Naive thymus-derived CD8-positive, alpha-beta T cell (primary cell): ENCODE data around the gene MYBPC3. TPM values are rescaled to one million over a fixed set of nuclear protein-coding genes. Genes with fewer than 3 reads are reported as not detected.

Experiments
- ATAC-seq, 2 donors: fragments of 150-1000 bp; cut with Tn5 transposase in 1 of 2; sonication (Bioruptor Pico), chemical (Tn5 transposase) in 1 of 2; 1 replicate in 1 of 2; 2 replicates in 1 of 2; pipeline ENCODE4 v1.10.0; 2021; ENCODE audit warnings: mild to moderate bottlenecking in 2 of 2, moderate library complexity in 2 of 2
- POLR2A ChIA-PET: fragments of 350-600 bp; sonication (Branson Sonifier 250); formaldehyde crosslinking; loops from one replicate; lab custom pipeline; 2021; ENCODE audit warnings: antibody characterized with exemption; lab: Charles Lee
- DNase-seq, 10 donors: peaks; one replicate each; pipeline versions ENCODE4 v3.0.0 to v3.0.0-alpha.2; 2020 to 2022
- H3K27ac Mint-ChIP-seq, 10 donors: one replicate each; pipeline ENCODE4 v1.8.0; 2020 to 2022; ENCODE audit warnings: mild to moderate bottlenecking in 10 of 10, mixed read lengths in 10 of 10, moderate library complexity in 4 of 10, inconsistent platforms in 1 of 10
- H3K27me3 Mint-ChIP-seq, 5 donors: one replicate each; pipeline ENCODE4 v1.8.0; 2021 to 2022; ENCODE audit warnings: mixed read lengths in 5 of 5
- H3K36me3 Mint-ChIP-seq, 3 donors: one replicate each; pipeline ENCODE4 v1.8.0; 2020 to 2022; ENCODE audit warnings: mixed read lengths in 3 of 3, mild to moderate bottlenecking in 2 of 3, inconsistent platforms in 1 of 3
- H3K4me1 Mint-ChIP-seq, 4 donors: one replicate each; pipeline ENCODE4 v1.8.0; 2021 to 2022; ENCODE audit warnings: mixed read lengths in 4 of 4
- H3K4me3 Mint-ChIP-seq, 10 donors: one replicate each; pipeline ENCODE4 v1.8.0; 2020 to 2022; ENCODE audit warnings: mild to moderate bottlenecking in 10 of 10, mixed read lengths in 10 of 10, moderate library complexity in 6 of 10, inconsistent platforms in 1 of 10
- H3K9me3 Mint-ChIP-seq, 9 donors: one replicate each; pipeline ENCODE4 v1.8.0; 2020 to 2022; ENCODE audit warnings: mixed read lengths in 9 of 9, mild to moderate bottlenecking in 3 of 9, inconsistent platforms in 1 of 9, moderate library complexity in 1 of 9
- polyA plus RNA-seq, 3 donors: library from polyadenylated mRNA; unstranded; fragments of 300-500 nt; fragmentation: Illumina TruSeq; gene quantifications; one replicate each; pipeline ENCODE4 v1.2.3, GENCODE V29; 2021
- total RNA-seq, 8 experiments: library from RNA in 2 of 8; stranded (reverse) in 2 of 8; gene quantifications; one replicate each; pipeline ENCODE4 v1.2.3 and lab custom pipeline; 2021 to 2026

Gene MYBPC3
- total RNA-seq (under 1 TPM in 1 of 2 experiments, not detected in 1; 0.16 TPM), polyA plus RNA-seq (not detected), total RNA-seq (lab: John Stamatoyannopoulos, UW) (0 reads per million in 6 experiments)

DNA sequence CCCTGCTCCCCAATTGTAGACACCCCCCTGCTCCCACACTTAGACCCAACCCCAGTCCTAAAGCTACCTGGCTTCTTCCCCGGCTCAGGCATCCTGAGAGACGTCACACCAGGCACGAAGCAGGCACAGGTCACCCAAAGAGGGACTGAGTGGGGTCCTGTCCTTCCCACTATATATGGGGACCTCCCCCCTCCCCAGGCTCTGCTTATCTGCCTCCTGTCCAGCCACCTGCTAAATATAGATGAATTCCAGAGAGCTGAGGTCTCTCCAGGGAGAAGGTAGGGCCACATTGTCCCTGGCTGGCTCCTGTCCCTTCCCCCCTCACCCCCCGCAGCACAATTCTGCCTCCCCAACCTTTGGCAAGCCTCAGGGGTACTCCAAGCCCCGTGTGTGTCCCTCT, at the start of gene MYBPC3:
MYBPC3 (minus strand) TSS at position 147 of the 400 bp plus-strand sequence; CDS start at position 92, 55 bp downstream.
- ATAC-seq (no peak), DNase-seq (peak in 1 of 10 donors; percentile 30)
- Mint-ChIP-seq H3K27me3 (no peaks in the 10 kb centered on the region), H3K4me1 (no peaks in the 10 kb centered on the region), H3K4me3 (no peak within 1 kb of the TSS), H3K36me3 (no peaks in the 10 kb centered on the region), H3K27ac (peak within 1 kb of the TSS in 1 of 10 donors; percentile 59), H3K9me3 (no peaks in the 10 kb centered on the region)
- POLR2A ChIA-PET, result no interaction called here

DNA sequence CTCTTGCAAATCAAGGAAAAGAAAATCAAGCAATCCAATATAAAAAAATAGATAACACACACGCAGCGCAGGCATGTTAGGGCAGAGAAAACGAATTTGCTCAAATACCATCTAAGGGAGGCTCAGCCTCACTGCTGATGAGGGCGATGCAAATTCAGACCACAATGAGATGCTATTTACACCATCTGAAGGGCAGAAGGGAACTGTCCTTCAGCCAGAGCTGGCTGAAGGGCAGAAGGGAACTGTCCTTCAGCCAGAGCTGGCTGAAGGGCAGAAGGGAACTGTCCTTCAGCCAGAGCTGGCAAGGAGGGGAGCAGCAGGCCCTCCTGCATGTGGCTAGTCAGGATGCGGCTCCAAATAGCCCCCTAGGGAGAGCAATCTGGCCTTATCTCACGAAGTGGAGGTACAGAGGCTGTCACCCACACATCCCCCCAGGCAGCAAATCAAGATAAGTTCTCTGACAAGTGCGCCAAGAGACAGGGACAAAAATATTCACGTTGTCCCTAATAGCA, 48.3 kb upstream of the MYBPC3 start:
- POLR2A ChIA-PET, result interaction anchor here (0.5 to 10.4 kb wide), 11 partner anchors 7 to 246 kb away, joined by 3 to 147 read pairs (median 3); partner anchors contain the start of genes ACP2, ARFGAP2, SLC39A13 and SPI1
- Mint-ChIP-seq H3K4me3 (peak overlapping the region; percentile 78 to 90 (median 87)), H3K36me3 (no peaks in the 10 kb centered on the region), H3K9me3 (no peaks in the 10 kb centered on the region), H3K27me3 (no peaks in the 10 kb centered on the region), H3K27ac (peak overlapping the region; percentile 72 to 97 (median 93)), H3K4me1 (peaks cover 13 to 48% (median 32%) of the 10 kb centered on the region in 4 donors)
- DNase-seq (no peak), ATAC-seq (peak; percentile 24 to 29)

DNA sequence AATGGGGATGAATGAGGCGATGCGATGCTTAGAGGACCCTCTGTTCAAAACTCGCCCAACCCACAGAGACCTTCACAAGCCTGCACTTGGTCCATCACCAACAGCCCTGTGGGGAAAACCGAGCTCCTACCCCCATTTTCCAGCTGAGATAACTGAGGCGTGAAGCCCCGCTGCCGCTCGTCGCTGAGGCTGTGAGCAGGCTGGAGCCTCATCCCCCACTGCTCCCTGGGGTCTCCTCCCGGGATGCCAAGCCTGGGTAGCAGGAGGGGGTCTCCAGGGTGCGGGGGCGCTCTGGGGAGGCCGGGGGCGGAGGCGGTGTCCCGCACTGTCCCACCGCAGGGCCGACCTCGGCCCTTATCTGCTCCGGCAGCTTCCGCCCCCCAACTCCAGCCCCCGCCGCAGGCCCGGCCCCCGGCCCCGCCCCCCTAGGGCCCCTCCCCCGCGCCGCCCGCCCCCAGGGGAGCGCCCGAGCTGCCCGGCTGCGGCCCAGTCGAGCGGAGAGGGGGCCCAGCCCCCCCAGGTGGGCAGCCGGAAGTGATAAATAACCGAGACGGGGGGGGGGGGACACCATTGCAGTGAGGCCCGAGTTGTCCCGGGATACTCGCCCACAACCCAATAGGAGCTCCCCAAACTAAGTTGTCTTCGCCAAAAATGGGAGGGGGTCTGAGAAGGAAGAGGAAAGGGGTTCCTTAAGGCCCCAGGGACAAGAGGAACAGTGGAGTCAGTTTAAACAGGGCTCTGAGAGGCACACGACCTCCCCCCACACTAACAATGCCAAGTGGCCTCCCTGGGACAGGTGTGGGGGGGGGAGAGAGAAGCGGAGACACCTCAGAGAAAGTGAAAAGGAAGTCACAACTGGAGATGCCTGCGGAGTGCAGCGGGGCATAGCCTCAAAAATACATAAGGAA, 47.6 kb upstream of the MYBPC3 start:
- Mint-ChIP-seq H3K9me3 (no peaks in the 10 kb centered on the region), H3K27me3 (no peaks in the 10 kb centered on the region), H3K36me3 (no peaks in the 10 kb centered on the region), H3K4me1 (peaks cover 17 to 55% (median 39%) of the 10 kb centered on the region in 4 donors), H3K4me3 (peak overlapping the region; percentile 80 to 90 (median 87)), H3K27ac (peak overlapping the region; percentile 87 to 97 (median 93))
- ATAC-seq, result peak; percentile 80 to 85
- DNase-seq, result peak in 7 of 10 donors; percentile 23 to 63 (median 44)
- POLR2A ChIA-PET, result interaction anchor here (0.5 to 10.4 kb wide), 18 partner anchors 8 to 365 kb away, joined by 3 to 147 read pairs (median 3); partner anchors contain the start of genes ACP2, ARFGAP2, DDB2 and SLC39A13

DNA sequence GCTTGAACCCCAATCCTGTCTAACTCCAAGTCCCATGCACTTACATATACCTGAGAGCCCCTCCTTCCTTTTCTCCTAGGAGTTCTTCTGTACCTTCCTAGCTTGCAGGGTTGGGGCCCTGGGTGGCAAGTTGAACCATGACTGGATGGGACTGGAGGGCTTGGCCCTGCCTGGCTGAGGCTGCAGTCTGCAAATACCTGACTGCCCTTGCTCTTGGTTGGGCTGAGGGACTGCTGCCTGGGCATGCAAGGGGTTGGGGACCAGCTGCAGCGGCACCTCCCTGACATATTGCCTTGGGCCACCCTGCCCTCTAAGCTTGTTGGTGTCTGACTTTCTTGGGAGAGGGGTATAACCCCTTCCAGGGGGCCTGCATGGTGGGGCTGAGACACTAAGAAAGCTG, 46.0 kb upstream of the MYBPC3 start:
- Mint-ChIP-seq H3K36me3 (no peaks in the 10 kb centered on the region), H3K27ac (peak overlapping the region in 9 of 10 donors; percentile 72 to 91 (median 84)), H3K27me3 (no peaks in the 10 kb centered on the region), H3K4me1 (peaks cover 19 to 70% (median 51%) of the 10 kb centered on the region in 4 donors), H3K4me3 (peak overlapping the region in 8 of 10 donors; percentile 11 to 85 (median 46)), H3K9me3 (no peaks in the 10 kb centered on the region)
- ATAC-seq (no peak), DNase-seq (no peak)
- POLR2A ChIA-PET, result interaction anchor here (0.9 to 10.4 kb wide), 8 partner anchors 9 to 164 kb away, joined by 3 to 147 read pairs (median 8); partner anchors contain the start of genes PSMC3, SLC39A13 and SPI1

DNA sequence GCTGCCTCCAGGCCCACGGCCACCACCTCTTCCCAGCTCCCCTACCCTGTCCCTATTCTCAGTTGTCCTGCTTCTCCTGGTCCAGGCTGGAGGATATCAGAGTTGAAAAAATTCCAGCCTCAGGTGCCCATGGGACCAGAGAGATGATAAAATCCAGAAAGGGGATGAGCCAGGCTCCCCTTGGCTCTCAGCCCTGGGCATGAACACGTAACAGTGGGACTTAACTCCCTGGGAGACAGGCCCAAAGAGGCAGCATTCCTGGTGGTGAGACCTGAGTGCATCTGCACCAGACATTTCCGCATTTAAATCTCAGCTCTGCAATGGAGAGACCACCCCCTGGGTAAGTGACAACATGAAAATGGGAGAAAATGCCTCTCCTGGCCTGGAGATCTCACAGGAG, 45.5 kb upstream of the MYBPC3 start:
- Mint-ChIP-seq H3K27ac (peak overlapping the region in 9 of 10 donors; percentile 72 to 91 (median 84)), H3K4me1 (peaks cover 19 to 71% (median 56%) of the 10 kb centered on the region in 4 donors), H3K9me3 (no peaks in the 10 kb centered on the region), H3K4me3 (peak overlapping the region in 5 of 10 donors; percentile 18 to 80 (median 53)), H3K27me3 (no peaks in the 10 kb centered on the region), H3K36me3 (no peaks in the 10 kb centered on the region)
- DNase-seq, result no peak
- no peak for ATAC-seq
- POLR2A ChIA-PET, result interaction anchor here (1.3 to 10.4 kb wide), 4 partner anchors 8 to 28 kb away, joined by 4 to 147 read pairs (median 26); partner anchors contain the start of gene PSMC3

DNA sequence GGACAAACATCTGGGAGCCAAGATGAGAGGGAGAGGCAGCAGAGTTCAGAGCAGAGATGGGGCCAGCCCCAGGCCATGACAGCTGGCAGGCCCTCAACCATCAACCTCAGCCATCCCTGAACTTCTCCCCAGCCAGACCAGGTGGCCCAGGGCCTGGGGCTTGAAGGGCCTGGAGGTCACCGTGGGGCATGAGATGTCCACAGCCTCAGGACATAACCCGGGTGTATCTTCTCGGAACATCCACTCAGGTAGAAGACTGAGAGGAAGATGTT, 43.5 kb upstream of the MYBPC3 start:
- H3K27ac Mint-ChIP-seq, result peak overlapping the region; percentile 91 to 96 (median 94)
- H3K36me3 Mint-ChIP-seq, result no peaks in the 10 kb centered on the region
- peak overlapping the region in 4 of 10 donors; percentile 4 to 79 (median 75) for H3K4me3 Mint-ChIP-seq
- ATAC-seq (no peak), DNase-seq (no peak)
- peaks cover 23 to 79% (median 65%) of the 10 kb centered on the region in 4 donors for H3K4me1 Mint-ChIP-seq
- H3K9me3 Mint-ChIP-seq, result no peaks in the 10 kb centered on the region
- H3K27me3 Mint-ChIP-seq, result no peaks in the 10 kb centered on the region
- POLR2A ChIA-PET, result interaction anchor here (0.7 to 10.4 kb wide), 4 partner anchors 6 to 123 kb away, joined by 3 to 147 read pairs (median 8); partner anchors contain the start of gene PSMC3

DNA sequence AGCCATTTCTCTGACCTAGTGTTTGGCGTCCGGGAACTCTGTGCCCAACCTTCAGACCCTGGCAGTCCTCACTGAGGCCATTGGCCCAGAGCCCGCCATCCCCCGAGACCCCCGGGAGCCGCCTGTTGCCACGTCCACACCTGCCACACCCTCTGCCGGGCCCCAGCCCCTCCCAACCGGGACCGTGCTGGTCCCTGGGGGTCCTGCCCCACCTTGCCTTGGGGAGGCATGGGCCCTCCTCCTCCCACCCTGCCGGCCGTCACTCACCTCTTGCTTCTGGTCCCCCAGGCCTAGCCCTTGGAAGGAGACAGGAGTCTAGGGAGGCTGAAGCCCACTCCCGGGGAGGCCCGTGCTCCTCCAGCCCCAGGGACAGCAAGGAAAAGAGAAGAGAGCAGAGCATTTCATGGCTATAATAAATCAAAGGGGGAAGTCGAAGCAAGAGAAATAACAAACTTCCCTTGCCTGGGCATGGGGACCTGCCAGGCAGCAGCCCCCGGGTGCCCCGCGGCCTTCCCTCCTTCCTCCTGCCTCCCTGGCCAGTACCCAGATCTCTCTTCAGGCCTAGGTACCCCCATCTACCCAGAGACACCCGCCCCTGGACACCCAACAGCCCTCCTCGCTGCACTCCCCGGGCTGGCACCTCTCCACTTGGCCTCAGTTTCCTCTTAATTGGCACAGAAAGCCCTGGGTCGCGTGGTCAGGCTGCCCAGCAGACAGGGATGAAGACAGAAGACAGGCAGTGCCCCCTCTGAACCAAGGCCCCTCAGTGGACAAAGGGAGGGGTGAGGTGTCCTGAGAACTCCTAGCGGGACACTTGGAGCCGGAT, 42.9 kb upstream of the MYBPC3 start:
- Mint-ChIP-seq H3K36me3 (no peaks in the 10 kb centered on the region), H3K4me1 (peaks cover 23 to 79% (median 65%) of the 10 kb centered on the region in 4 donors), H3K27ac (peak overlapping the region; percentile 91 to 96 (median 94)), H3K9me3 (no peaks in the 10 kb centered on the region), H3K4me3 (peak overlapping the region; percentile 36 to 82 (median 74)), H3K27me3 (no peaks in the 10 kb centered on the region)
- ATAC-seq (no peak), DNase-seq (no peak)
- POLR2A ChIA-PET, result interaction anchor here (1.0 to 11.0 kb wide), 13 partner anchors 6 to 183 kb away, joined by 3 to 147 read pairs (median 5); partner anchors contain the start of genes KBTBD4, NDUFS3, PSMC3 and SLC39A13

DNA sequence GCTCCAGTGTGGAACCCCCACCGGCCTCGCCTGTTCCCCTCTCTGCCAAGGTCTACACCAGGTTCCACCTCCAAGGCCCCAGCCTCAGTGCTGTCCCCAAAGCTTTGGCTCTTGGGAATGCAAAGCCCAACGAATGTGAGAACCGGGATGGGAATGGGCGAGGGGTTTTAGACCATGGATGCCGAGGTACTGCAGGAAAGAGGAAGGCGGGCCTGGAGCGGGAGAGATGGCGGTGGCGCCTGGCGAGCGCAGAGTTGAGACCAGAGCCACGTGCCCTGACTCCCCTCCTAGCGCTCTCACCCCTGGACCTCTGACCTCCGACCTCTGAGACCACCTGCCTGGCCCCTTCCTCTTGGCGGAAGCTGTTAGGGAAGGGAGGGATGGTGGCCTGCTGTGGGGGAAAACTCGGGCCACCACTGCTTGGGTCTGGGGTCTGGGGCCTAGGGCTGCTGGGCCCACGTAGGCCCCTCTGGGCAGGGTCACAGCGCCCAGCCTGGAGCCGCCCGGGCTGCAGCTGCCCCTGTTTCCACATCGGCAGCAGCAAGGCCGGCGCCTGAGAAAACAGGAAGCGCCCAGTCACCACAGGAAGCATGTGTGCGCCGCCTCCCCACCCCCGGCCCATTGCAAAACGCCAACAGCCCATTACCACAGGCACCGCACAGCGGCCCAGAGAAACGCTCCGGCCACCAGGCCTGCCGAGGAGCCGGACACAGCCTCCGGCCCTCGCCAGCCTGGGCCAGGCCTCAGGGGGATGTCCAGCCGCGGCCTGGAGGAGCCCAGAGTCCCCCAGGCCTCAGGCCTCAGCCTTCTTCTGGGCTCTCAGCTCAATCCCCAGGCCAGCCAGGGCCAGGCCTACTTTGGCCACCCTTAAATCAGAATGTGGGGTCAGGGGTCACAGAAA, 42.1 kb upstream of the MYBPC3 start:
- H3K4me3 Mint-ChIP-seq, result peak overlapping the region; percentile 59 to 85 (median 74)
- ATAC-seq, result peak; percentile 81 to 90
- POLR2A ChIA-PET, result interaction anchor here (0.6 to 11.0 kb wide), 15 partner anchors 7 to 184 kb away, joined by 3 to 147 read pairs (median 4); partner anchors contain the start of genes ACP2, DDB2, KBTBD4 and NDUFS3

DNA sequence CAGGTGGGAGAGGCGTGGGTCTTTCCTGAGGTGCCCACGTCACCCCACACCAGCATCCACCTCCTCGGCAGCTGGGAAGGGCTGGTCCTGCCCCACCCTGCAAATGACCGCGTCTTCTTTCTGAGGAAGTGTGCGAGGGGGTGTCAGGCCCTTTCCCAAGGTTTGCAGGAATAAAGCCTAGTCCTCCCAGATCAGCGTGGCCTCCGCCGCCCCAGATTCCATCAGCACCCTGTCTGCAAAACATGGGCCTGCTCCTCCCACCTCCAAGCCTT, 41.5 kb upstream of the MYBPC3 start:
- peaks cover 24 to 85% (median 71%) of the 10 kb centered on the region in 4 donors for H3K4me1 Mint-ChIP-seq
- no peaks in the 10 kb centered on the region for H3K9me3 Mint-ChIP-seq
- H3K27me3 Mint-ChIP-seq, result no peaks in the 10 kb centered on the region
- H3K36me3 Mint-ChIP-seq, result no peaks in the 10 kb centered on the region
- H3K27ac Mint-ChIP-seq, result peak overlapping the region; percentile 91 to 96 (median 94)
- DNase-seq (no peak), ATAC-seq (no peak)
- POLR2A ChIA-PET, result interaction anchor here (0.8 to 11.0 kb wide), 10 partner anchors 7 to 185 kb away, joined by 3 to 147 read pairs (median 4); partner anchors contain the start of genes ACP2, DDB2, KBTBD4 and NDUFS3
- peak overlapping the region; percentile 16 to 85 (median 74) for H3K4me3 Mint-ChIP-seq

More for the DNA sequence above, 42.1 kb upstream of the MYBPC3 start:
- H3K9me3 Mint-ChIP-seq, result no peaks in the 10 kb centered on the region
- peak in 6 of 10 donors; percentile 16 to 64 (median 40) for DNase-seq
- no peaks in the 10 kb centered on the region for H3K36me3 Mint-ChIP-seq
- no peaks in the 10 kb centered on the region for H3K27me3 Mint-ChIP-seq
- H3K4me1 Mint-ChIP-seq, result peaks cover 21 to 83% (median 68%) of the 10 kb centered on the region in 4 donors
- peak overlapping the region; percentile 91 to 96 (median 94) for H3K27ac Mint-ChIP-seq

DNA sequence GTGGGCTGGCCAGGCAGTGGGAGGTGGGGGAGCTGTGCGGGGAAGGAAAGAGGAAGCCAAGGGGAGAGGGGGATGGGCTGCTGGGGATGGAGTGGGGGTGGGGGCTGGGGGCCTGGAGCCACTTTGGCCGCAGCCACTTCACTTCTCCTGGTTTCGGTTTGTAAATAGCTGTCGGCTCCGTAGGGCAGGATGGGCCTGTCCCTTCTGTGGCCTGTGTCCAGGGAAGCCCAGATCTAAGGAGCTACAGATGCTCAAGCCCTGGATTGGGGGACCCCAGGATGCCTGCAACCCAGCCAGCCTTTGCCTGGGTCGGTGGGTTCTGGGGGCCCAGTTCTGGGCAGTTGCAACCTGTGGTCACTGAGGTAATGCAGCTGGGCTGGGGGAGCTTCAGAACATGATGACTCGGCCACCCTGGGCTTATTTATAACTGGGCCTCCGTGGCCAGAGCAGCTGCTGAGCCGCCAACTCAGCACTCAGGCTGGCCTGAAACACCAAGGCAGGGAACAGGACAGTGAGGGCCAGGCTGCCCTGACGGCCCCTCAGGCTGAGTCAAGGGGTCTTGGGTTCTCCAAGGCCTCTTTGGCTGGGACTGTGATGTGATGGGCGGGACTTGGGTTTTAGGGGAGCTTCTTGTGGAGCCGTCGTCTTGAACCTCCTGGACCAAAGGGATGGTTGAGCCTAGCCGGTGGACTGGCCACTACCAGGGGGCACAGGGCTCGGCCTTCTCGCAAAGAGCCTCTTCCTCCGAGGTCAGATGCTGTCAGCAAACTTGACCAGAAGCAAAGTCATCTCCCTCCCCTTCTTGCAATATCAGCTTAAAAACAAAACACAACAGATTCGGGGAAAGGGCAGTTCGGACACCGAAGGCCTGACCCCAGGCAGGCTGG, 40.9 kb upstream of the MYBPC3 start:
- POLR2A ChIA-PET, result interaction anchor here (0.6 to 11.0 kb wide), 12 partner anchors 8 to 1273 kb away, joined by 3 to 147 read pairs (median 4); partner anchors contain the start of genes DDB2, MADD, NUP160 and SLC39A13
- H3K9me3 Mint-ChIP-seq, result no peaks in the 10 kb centered on the region
- H3K4me3 Mint-ChIP-seq, result peak overlapping the region in 8 of 10 donors; percentile 63 to 85 (median 74)
- no peaks in the 10 kb centered on the region for H3K27me3 Mint-ChIP-seq
- DNase-seq (no peak), ATAC-seq (no peak)
- no peaks in the 10 kb centered on the region for H3K36me3 Mint-ChIP-seq
- H3K27ac Mint-ChIP-seq, result peak overlapping the region; percentile 80 to 96 (median 94)
- peaks cover 24 to 87% (median 71%) of the 10 kb centered on the region in 4 donors for H3K4me1 Mint-ChIP-seq
